Hematopoietic multipotent progenitor cell treated with erythropoietin and hydrocortisone succinate and interleukin-3 and kit ligand, for 6 days (in vitro differentiated cells): Measurements from ENCODE around the gene UGGT2.
"Not testable (repeated sequence)": the region's sequence is repeated elsewhere in the genome, so short reads cannot be mapped to it uniquely, and the experiment has no call there.

Source experiments
- DNase-seq: peaks from one replicate; pipeline ENCODE4 v3.0.0-alpha.2; 2015

Gene UGGT2

GRCh38 chr13:95789315-95789714, 263.9 kb downstream of the UGGT2 start:
- DNase-seq, result not testable (repeated sequence)

- no peak for DNase-seq
Observed at GRCh38 chr13:95788100-95788463, 265.1 kb downstream of the UGGT2 start.

- DNase-seq, result no peak
Observed at GRCh38 chr13:95787356-95788099, 265.7 kb downstream of the UGGT2 start.

GRCh38 chr13:95784900-95785290, 268.3 kb downstream of the UGGT2 start:
- peak; percentile 25 for DNase-seq

- no peak for DNase-seq
Observed at GRCh38 chr13:95784161-95784899, 268.9 kb downstream of the UGGT2 start.

- DNase-seq, result no peak
Observed at GRCh38 chr13:95783747-95784146, 269.5 kb downstream of the UGGT2 start.

- not testable (repeated sequence) for DNase-seq
Observed at GRCh38 chr13:95781940-95782339, 271.3 kb downstream of the UGGT2 start.

- no peak for DNase-seq
Observed at GRCh38 chr13:95781016-95781415, 272.2 kb downstream of the UGGT2 start.

GRCh38 chr13:95779522-95779921, 273.7 kb downstream of the UGGT2 start:
- DNase-seq, result no peak

GRCh38 chr13:95771905-95772304, 281.3 kb downstream of the UGGT2 start:
- peak; percentile 8 for DNase-seq

GRCh38 chr13:95763601-95764000, 289.6 kb downstream of the UGGT2 start:
- DNase-seq, result no peak

- DNase-seq, result not testable (repeated sequence)
Observed at GRCh38 chr13:95762626-95763025, 290.6 kb downstream of the UGGT2 start.

GRCh38 chr13:95756072-95756471, 297.1 kb downstream of the UGGT2 start:
- DNase-seq, result no peak

GRCh38 chr13:95754069-95754468, 299.1 kb downstream of the UGGT2 start:
- peak; percentile 57 for DNase-seq

GRCh38 chr13:95752677-95753076, 300.5 kb downstream of the UGGT2 start:
- DNase-seq, result no peak
